Muscle layer of duodenum (tissue), 2 donors: Measurements from ENCODE around the gene C16orf95.

ENCODE experiments used
- H3K27ac ChIP-seq: one replicate; pipeline ENCODE4 v1.7.0; 2013; ENCODE audit warnings: mild to moderate bottlenecking, low read length
- H3K27me3 ChIP-seq: one replicate; pipeline ENCODE4 v1.7.0; 2013; ENCODE audit warnings: low read depth, mild to moderate bottlenecking, control low read depth, low read length
- H3K36me3 ChIP-seq, 2 donors: one replicate each; pipeline ENCODE4 v1.7.0; 2013; ENCODE audit warnings: low read length in 2 of 2, control low read depth in 1 of 2, mild to moderate bottlenecking in 1 of 2; ENCODE audit not compliant: insufficient read depth in 2 of 2, control insufficient read depth in 1 of 2
- H3K4me1 ChIP-seq, 2 donors: one replicate each; pipeline ENCODE4 v1.7.0; 2013; ENCODE audit warnings: low read length in 2 of 2, mild to moderate bottlenecking in 2 of 2, control low read depth in 1 of 2, moderate library complexity in 1 of 2; ENCODE audit not compliant: insufficient read depth in 2 of 2, control insufficient read depth in 1 of 2
- H3K4me3 ChIP-seq, 2 donors: one replicate each; pipeline ENCODE4 v1.7.0; 2013; ENCODE audit warnings: low read length in 2 of 2, low read depth in 1 of 2, mild to moderate bottlenecking in 1 of 2
- H3K9me3 ChIP-seq, 2 donors: one replicate each; pipeline ENCODE4 v1.7.0; 2013; ENCODE audit warnings: low read length in 2 of 2, control low read depth in 1 of 2, mild to moderate bottlenecking in 1 of 2; ENCODE audit not compliant: control insufficient read depth in 1 of 2
- donor health status: healthy.

C16orf95 gene

GRCh38 chr16:87254734-87255133 is 62.5 kb downstream of the C16orf95 start:
- Histone ChIP-seq H3K36me3 (no peaks in the 10 kb centered on the region), H3K27ac (no peak overlapping the region), H3K4me3 (no peak overlapping the region), H3K27me3 (no peaks in the 10 kb centered on the region), H3K9me3 (no peaks in the 10 kb centered on the region), H3K4me1 (no peaks in the 10 kb centered on the region)

- H3K4me1 ChIP-seq = no peaks in the 10 kb centered on the region
- no peaks in the 10 kb centered on the region for H3K9me3 ChIP-seq
- no peak overlapping the region for H3K27ac ChIP-seq
- H3K36me3 ChIP-seq = no peaks in the 10 kb centered on the region
- H3K4me3 ChIP-seq = no peak overlapping the region
- H3K27me3 ChIP-seq = no peaks in the 10 kb centered on the region
Observed at GRCh38 chr16:87254296-87254695, 62.9 kb downstream of the C16orf95 start.

- no peaks in the 10 kb centered on the region for H3K9me3 ChIP-seq
- H3K27ac ChIP-seq = no peak overlapping the region
- no peaks in the 10 kb centered on the region for H3K4me1 ChIP-seq
- no peaks in the 10 kb centered on the region for H3K36me3 ChIP-seq
- H3K4me3 ChIP-seq = no peak overlapping the region
- no peaks in the 10 kb centered on the region for H3K27me3 ChIP-seq
Observed at GRCh38 chr16:87253536-87253935, 63.7 kb downstream of the C16orf95 start.
